ENCODE measurements around the gene OXGR1. TPM values are rescaled to one million over a fixed set of nuclear protein-coding genes. Genes with fewer than 3 reads are reported as not detected.

OXGR1 gene
- 1 to 10 TPM in 2 of 4 donors, not detected in 2; 1.2 to 1.3 TPM for total RNA-seq

GRCh38 chr13:96994017-96994857 is at the start of gene OXGR1:
TSS of gene OXGR1 (minus strand) at chr13:96994476. CDS start at chr13:96987759, 6,717 bp downstream.
- Histone ChIP-seq H3K36me3 (no peaks in the 10 kb centered on the region), H3K4me1 (peaks cover 0 to 8% (median 0%) of the 10 kb centered on the region in 4 donors), H3K4me3 (peak within 1 kb of the TSS; percentile 18 to 62 (median 40)), H3K27me3 (no peaks in the 10 kb centered on the region), H3K9me3 (no peaks in the 10 kb centered on the region), H3K27ac (no peak within 1 kb of the TSS)
- TF ChIP-seq CTCF (IDR thresholded peaks at IDR 0.05) (no peak), POLR2A (IDR thresholded peaks at IDR 0.05) (no peak)
- DNase-seq: peak in 1 of 3 donors; percentile 53

- no peaks in the 10 kb centered on the region for H3K4me1 ChIP-seq
- H3K9me3 ChIP-seq: no peaks in the 10 kb centered on the region
- no peaks in the 10 kb centered on the region for H3K36me3 ChIP-seq
- no peak overlapping the region for H3K27ac ChIP-seq
- no peak overlapping the region for H3K4me3 ChIP-seq
- H3K27me3 ChIP-seq: no peaks in the 10 kb centered on the region
- TF ChIP-seq POLR2A (IDR thresholded peaks at IDR 0.05) (no peak), CTCF (IDR thresholded peaks at IDR 0.05) (no peak)
- no peak for DNase-seq
These were observed 49.0 kb upstream of the OXGR1 start for GRCh38 chr13:97043302-97043701.

GRCh38 chr13:97030705-97031452 is 36.6 kb upstream of the OXGR1 start:
- no peak for DNase-seq
- H3K9me3 ChIP-seq: no peaks in the 10 kb centered on the region
- no peaks in the 10 kb centered on the region for H3K4me1 ChIP-seq
- H3K27me3 ChIP-seq: no peaks in the 10 kb centered on the region
- no peak for TF ChIP-seq POLR2A (IDR thresholded peaks at IDR 0.05)
- peak in 3 of 6 experiments; percentile 44 to 49 (median 49) for TF ChIP-seq CTCF (IDR thresholded peaks at IDR 0.05)
- no peaks in the 10 kb centered on the region for H3K36me3 ChIP-seq
- H3K4me3 ChIP-seq: no peak overlapping the region
- H3K27ac ChIP-seq: no peak overlapping the region

GRCh38 chr13:97028441-97029299 is 34.4 kb upstream of the OXGR1 start:
- Histone ChIP-seq H3K9me3 (no peaks in the 10 kb centered on the region), H3K27ac (no peak overlapping the region), H3K4me1 (no peaks in the 10 kb centered on the region), H3K4me3 (no peak overlapping the region), H3K36me3 (no peaks in the 10 kb centered on the region), H3K27me3 (no peaks in the 10 kb centered on the region)
- peak in 2 of 3 donors; percentile 18 to 85 for DNase-seq
- TF ChIP-seq POLR2A (IDR thresholded peaks at IDR 0.05) (no peak), CTCF (IDR thresholded peaks at IDR 0.05) (peak in 5 of 6 experiments; percentile 72 to 91 (median 87))

- TF ChIP-seq POLR2A (IDR thresholded peaks at IDR 0.05) (no peak), CTCF (IDR thresholded peaks at IDR 0.05) (no peak)
- H3K4me1 ChIP-seq: no peaks in the 10 kb centered on the region
- H3K9me3 ChIP-seq: no peaks in the 10 kb centered on the region
- H3K27me3 ChIP-seq: no peaks in the 10 kb centered on the region
- H3K36me3 ChIP-seq: no peaks in the 10 kb centered on the region
- no peak for DNase-seq
- no peak overlapping the region for H3K27ac ChIP-seq
- no peak overlapping the region for H3K4me3 ChIP-seq
These were observed 32.9 kb upstream of the OXGR1 start for GRCh38 chr13:97027162-97027554.

All from Peyer's patch (tissue), 4 donors.